Activated CD8-positive, alpha-beta memory T cell treated with anti-CD3 and anti-CD28 coated beads for 36 hours (primary cell): ENCODE measurements around the gene SMYD1. TPM values are rescaled to one million over a fixed set of nuclear protein-coding genes. Genes with fewer than 3 reads are reported as not detected.

ENCODE experiments used
- total RNA-seq, 2 experiments: library from RNA; stranded (reverse); gene quantifications; one replicate each; pipeline ENCODE4 v1.2.3, GENCODE V29; 2021

Gene SMYD1
- total RNA-seq, 2 experiments from 2014 or later = not detected

Other genes with a start within 250 kb of the SMYD1 start
- gene RGPD2, start 242.0 kb upstream of the SMYD1 start, total RNA-seq = 1 to 10 TPM; 1.6 to 2.7 TPM
- 10 to 100 TPM; 21.4 to 29.3 TPM for gene RNU2-63P, start 51.3 kb upstream of the SMYD1 start, total RNA-seq
- 10 to 100 TPM; 10.7 to 11.9 TPM for gene KRCC1, start 12.0 kb upstream of the SMYD1 start, total RNA-seq
- not detected for gene FABP1, start 60.2 kb downstream of the SMYD1 start, total RNA-seq
- 1 to 10 TPM; 1.4 to 1.5 TPM for gene THNSL2, start 102.5 kb downstream of the SMYD1 start, total RNA-seq